DOHH2 (cell line): Measurements from ENCODE around the gene RUNX1.

Source experiments
- H3F3A ChIP-seq: fragments of 200-600 bp; sonication (generic), shearing (Covaris generic); 2 replicates; pipeline ENCODE4 v1.6.0; 2016; ENCODE audit warnings: antibody characterized with exemption, mild to moderate bottlenecking; ENCODE audit not compliant: control insufficient read depth, insufficient read depth
- H3K27ac ChIP-seq: fragments of 200-600 bp; sonication (generic); 2 replicates; pipeline ENCODE4 v1.5.1; 2014; ENCODE audit warnings: low read depth, mild to moderate bottlenecking, low read length, moderate library complexity
- H3K27me3 ChIP-seq: fragments of 200-600 bp; sonication (generic); 2 replicates; pipeline ENCODE4 v1.6.1; 2014; ENCODE audit warnings: mild to moderate bottlenecking, low read length, mixed read lengths; ENCODE audit not compliant: control insufficient read depth
- H3K36me3 ChIP-seq: fragments of 200-600 bp; sonication (generic); 2 replicates; pipeline ENCODE4 v1.6.1; 2014; ENCODE audit warnings: mild to moderate bottlenecking, low read length, moderate library complexity, mixed read lengths; ENCODE audit not compliant: control insufficient read depth
- H3K4me1 ChIP-seq: fragments of 200-600 bp; sonication (generic); 2 replicates; pipeline ENCODE4 v1.6.1; 2014; ENCODE audit warnings: mild to moderate bottlenecking, low read length, mixed read lengths; ENCODE audit not compliant: control insufficient read depth
- H3K4me2 ChIP-seq: fragments of 200-600 bp; sonication (generic); 2 replicates; pipeline ENCODE4 v1.6.0; 2014; ENCODE audit warnings: mild to moderate bottlenecking, low read length, moderate library complexity
- H3K4me3 ChIP-seq: fragments of 200-600 bp; sonication (generic); 2 replicates; pipeline ENCODE4 v1.5.1; 2014; ENCODE audit warnings: mild to moderate bottlenecking, low read length, mixed read lengths
- H3K79me2 ChIP-seq: fragments of 200-600 bp; sonication (generic); 2 replicates; pipeline ENCODE4 v1.6.1; 2014; ENCODE audit warnings: mild to moderate bottlenecking, low read length, mixed read lengths; ENCODE audit not compliant: control insufficient read depth
- H3K9me2 ChIP-seq: fragments of 200-600 bp; sonication (generic); replicated peaks from 2 replicates; pipeline ENCODE4 v1.6.1; 2014; ENCODE audit warnings: mild to moderate bottlenecking, low read length, mixed read lengths; ENCODE audit not compliant: control insufficient read depth
- H3K9me3 ChIP-seq: fragments of 200-600 bp; sonication (generic); 2 replicates; pipeline ENCODE4 v1.6.1; 2014; ENCODE audit warnings: antibody characterized with exemption, low read length, mixed read lengths; ENCODE audit not compliant: control insufficient read depth, insufficient read depth
- H4K20me1 ChIP-seq: fragments of 200-600 bp; sonication (generic); 2 replicates; pipeline ENCODE4 v1.6.0; 2014; ENCODE audit warnings: low read depth, mild to moderate bottlenecking, antibody characterized with exemption, low read length, moderate library complexity; ENCODE audit not compliant: control insufficient read depth, insufficient read depth
- EZH2phosphoT487 ChIP-seq: fragments of 200-600 bp; sonication (generic); IDR thresholded peaks from 2 replicates; pipeline ENCODE4 v1.6.1; 2017; ENCODE audit warnings: borderline replicate concordance, mild to moderate bottlenecking, antibody characterized with exemption, low read length, moderate library complexity, mixed read lengths
- TF ChIP-seq, protein P1 (sequence below): fragments of 200-600 bp; sonication (generic); IDR thresholded peaks from one replicate; pipeline ENCODE4 v1.5.1; 2014; ENCODE audit warnings: antibody characterized with exemption, mild to moderate bottlenecking, low read depth, low read length; ENCODE audit not compliant: poor library complexity, severe bottlenecking

The RUNX1 gene

DNA sequence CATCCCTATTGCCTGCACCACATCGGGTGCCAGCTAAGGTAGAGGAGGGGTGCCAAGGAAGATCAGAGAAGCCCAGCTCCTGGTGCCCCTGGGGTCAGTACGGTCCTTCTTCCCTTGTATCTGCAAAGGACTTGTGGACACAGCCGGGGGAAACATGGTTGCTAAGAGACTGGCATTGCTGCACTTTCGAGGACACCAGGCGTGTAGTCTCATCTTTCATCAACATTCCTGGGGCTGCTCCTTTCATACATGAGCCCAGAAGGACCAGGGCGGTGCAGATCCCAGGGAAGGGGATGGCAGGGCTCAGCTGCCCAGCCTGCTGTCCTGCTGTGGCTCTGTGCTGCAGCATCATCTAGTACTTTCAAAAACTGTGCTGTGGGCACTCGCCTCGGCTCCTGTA lies 61.0 kb downstream of the RUNX1 start:
- no peaks in the 10 kb centered on the region; the same call in 1 of the 2 replicates for H3K4me1 ChIP-seq
- H3K36me3 ChIP-seq, result peaks cover 41% of the 10 kb centered on the region
- no peak for TF ChIP-seq EZH2phosphoT487
- TF ChIP-seq, protein P1, sequence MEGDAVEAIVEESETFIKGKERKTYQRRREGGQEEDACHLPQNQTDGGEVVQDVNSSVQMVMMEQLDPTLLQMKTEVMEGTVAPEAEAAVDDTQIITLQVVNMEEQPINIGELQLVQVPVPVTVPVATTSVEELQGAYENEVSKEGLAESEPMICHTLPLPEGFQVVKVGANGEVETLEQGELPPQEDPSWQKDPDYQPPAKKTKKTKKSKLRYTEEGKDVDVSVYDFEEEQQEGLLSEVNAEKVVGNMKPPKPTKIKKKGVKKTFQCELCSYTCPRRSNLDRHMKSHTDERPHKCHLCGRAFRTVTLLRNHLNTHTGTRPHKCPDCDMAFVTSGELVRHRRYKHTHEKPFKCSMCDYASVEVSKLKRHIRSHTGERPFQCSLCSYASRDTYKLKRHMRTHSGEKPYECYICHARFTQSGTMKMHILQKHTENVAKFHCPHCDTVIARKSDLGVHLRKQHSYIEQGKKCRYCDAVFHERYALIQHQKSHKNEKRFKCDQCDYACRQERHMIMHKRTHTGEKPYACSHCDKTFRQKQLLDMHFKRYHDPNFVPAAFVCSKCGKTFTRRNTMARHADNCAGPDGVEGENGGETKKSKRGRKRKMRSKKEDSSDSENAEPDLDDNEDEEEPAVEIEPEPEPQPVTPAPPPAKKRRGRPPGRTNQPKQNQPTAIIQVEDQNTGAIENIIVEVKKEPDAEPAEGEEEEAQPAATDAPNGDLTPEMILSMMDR, result no peak
- peaks cover 10% of the 10 kb centered on the region; the same call in 1 of the 2 replicates for H4K20me1 ChIP-seq
- H3K9me3 ChIP-seq, result no peaks in the 10 kb centered on the region
- H3K4me2 ChIP-seq, result no peak overlapping the region
- H3F3A ChIP-seq, result no peaks in the 10 kb centered on the region
- no peaks in the 10 kb centered on the region for H3K9me2 ChIP-seq
- H3K79me2 ChIP-seq, result peaks cover 89% of the 10 kb centered on the region
- H3K4me3 ChIP-seq, result no peak overlapping the region
- no peaks in the 10 kb centered on the region for H3K27me3 ChIP-seq
- no peak overlapping the region for H3K27ac ChIP-seq

DNA sequence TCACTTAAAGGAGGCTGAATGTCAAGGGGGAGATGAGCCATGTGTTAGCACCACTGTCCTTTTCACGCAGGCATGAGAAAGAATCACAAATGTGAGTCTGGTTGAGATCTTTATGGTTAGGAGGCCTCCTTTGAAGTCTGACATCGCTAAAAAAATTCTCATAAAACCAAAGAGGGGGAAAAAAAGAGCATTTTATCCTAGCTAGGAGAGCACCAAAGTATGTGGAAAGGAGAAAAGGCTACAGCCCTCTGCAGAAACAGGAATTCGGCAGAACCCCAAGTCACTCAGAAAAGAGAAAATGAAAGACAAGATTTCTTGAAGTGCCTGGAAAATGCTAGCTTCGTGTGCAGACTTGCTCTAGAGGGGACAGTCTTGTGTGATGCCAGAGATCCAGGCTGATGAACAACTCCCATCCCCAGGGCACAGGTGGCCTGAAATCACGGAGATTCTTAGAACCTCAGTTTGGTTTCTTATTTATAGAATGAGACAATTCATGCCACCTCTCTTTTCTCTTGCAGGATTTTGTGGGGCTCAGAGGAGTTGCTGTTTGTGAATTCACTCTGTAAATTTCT lies 61.5 kb downstream of the RUNX1 start:
- peaks cover 45% of the 10 kb centered on the region for H3K36me3 ChIP-seq
- H3K4me1 ChIP-seq, result no peaks in the 10 kb centered on the region; the same call in 1 of the 2 replicates
- peaks cover 10% of the 10 kb centered on the region; the same call in 1 of the 2 replicates for H4K20me1 ChIP-seq
- H3K9me2 ChIP-seq, result no peaks in the 10 kb centered on the region
- no peaks in the 10 kb centered on the region for H3K9me3 ChIP-seq
- no peak overlapping the region for H3K27ac ChIP-seq
- H3F3A ChIP-seq, result no peaks in the 10 kb centered on the region
- H3K27me3 ChIP-seq, result no peaks in the 10 kb centered on the region
- peaks cover 89% of the 10 kb centered on the region for H3K79me2 ChIP-seq
- H3K4me2 ChIP-seq, result no peak overlapping the region
- TF ChIP-seq, protein P1, result no peak
- TF ChIP-seq EZH2phosphoT487, result no peak
- H3K4me3 ChIP-seq, result no peak overlapping the region

DNA sequence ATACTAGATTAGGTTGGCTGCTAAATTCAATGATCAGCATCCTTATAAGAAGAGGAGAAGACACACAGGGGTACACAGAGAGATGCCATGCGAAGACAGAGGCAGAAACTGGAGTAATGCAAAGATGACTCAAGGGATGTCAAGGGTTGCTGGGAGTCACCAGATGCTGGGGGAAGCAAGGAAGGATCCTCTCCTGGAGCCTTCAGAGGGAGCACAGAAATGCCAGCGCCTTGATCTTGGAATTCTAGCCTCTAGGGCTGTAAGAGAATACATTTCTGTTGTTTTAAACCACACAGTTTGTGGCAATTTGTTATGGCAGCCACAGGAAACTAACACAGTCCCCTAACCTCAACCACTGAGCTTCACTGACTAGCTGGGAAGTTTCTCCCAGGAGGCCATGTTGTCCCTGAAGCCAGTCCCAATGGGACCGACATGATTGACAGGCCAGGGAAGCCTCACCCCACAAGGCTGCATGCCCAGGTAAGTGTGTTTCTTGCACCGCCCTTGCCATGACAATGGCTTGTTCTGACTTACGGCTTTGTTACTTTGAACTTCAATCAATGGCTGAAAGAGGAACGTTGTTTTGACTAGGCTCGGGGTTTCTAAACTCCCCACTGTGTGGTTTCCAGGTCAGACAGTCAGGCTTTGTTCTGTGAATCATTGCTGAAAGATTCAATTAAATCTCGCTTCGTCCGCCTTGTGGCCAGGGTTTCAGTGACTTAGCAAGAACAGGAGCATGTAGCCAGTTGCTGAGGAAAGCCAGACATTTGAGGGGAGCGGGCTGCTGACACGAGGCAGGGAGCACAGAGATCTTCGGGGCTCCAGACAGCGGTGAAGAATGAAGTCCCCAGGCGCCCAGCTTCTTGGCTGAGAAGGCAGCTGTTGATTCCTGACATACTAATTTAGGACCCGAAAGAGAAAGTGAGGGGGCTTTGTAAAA lies 62.3 kb downstream of the RUNX1 start:
- H3K9me2 ChIP-seq, result no peaks in the 10 kb centered on the region
- peaks cover 46% of the 10 kb centered on the region for H3K36me3 ChIP-seq
- H3K27ac ChIP-seq, result no peak overlapping the region
- no peaks in the 10 kb centered on the region; the same call in 1 of the 2 replicates for H3K4me1 ChIP-seq
- H3K27me3 ChIP-seq, result no peaks in the 10 kb centered on the region
- no peaks in the 10 kb centered on the region for H3K9me3 ChIP-seq
- H3F3A ChIP-seq, result no peaks in the 10 kb centered on the region
- H4K20me1 ChIP-seq, result peaks cover 10% of the 10 kb centered on the region; the same call in 1 of the 2 replicates
- no peak overlapping the region for H3K4me2 ChIP-seq
- H3K79me2 ChIP-seq, result peaks cover 85% of the 10 kb centered on the region
- TF ChIP-seq, protein P1, result no peak
- H3K4me3 ChIP-seq, result no peak overlapping the region
